Thoracic aorta (tissue), 2 donors: ENCODE results near the gene DBNDD2. TPM values are rescaled to one million over a fixed set of nuclear protein-coding genes. Genes with fewer than 3 reads are reported as not detected.

Source experiments
- ATAC-seq: fragments of 150-250 bp; one replicate; pipeline ENCODE4 v1.8.0; 2017; ENCODE audit warnings: low read depth; ENCODE audit not compliant: insufficient number of reproducible peaks, low FRiP score
- DNase-seq: peaks from one replicate; pipeline ENCODE4 v3.0.0-alpha.2; 2020; ENCODE audit warnings: low spot score
- H3K27ac ChIP-seq, 2 donors: fragments of 200-600 bp; sonication (generic); 1 replicate in 1 of 2; 2 replicates in 1 of 2; pipeline ENCODE4 v1.5.1; 2016; ENCODE audit warnings: mild to moderate bottlenecking in 2 of 2, moderate library complexity in 2 of 2
- H3K27me3 ChIP-seq: fragments of 200-600 bp; sonication (generic); replicated peaks from 2 replicates; pipeline ENCODE4 v1.6.0; 2016; ENCODE audit warnings: mild to moderate bottlenecking; ENCODE audit not compliant: insufficient read depth
- H3K36me3 ChIP-seq: fragments of 200-600 bp; sonication (generic); one replicate; pipeline ENCODE4 v1.5.1; 2016
- H3K4me1 ChIP-seq, 2 donors: fragments of 200-600 bp; sonication (generic); 1 replicate in 1 of 2; 2 replicates in 1 of 2; pipeline versions ENCODE4 v1.5.1 to v1.6.0; 2016; ENCODE audit warnings: low read depth in 2 of 2, mild to moderate bottlenecking in 1 of 2; ENCODE audit not compliant: control insufficient read depth in 1 of 2
- H3K4me3 ChIP-seq: fragments of 200-600 bp; sonication (generic); 2 replicates; pipeline ENCODE4 v1.5.1; 2016; ENCODE audit warnings: mild to moderate bottlenecking
- H3K9me3 ChIP-seq: fragments of 200-600 bp; sonication (generic); 2 replicates; pipeline ENCODE4 v1.5.1; 2016
- total RNA-seq, 2 donors: library from RNA; depleted of rRNA; stranded (reverse); fragments of >200 nt; gene quantifications; one replicate each; pipeline versions ENCODE4 v1.1.0 to v1.2.3, GENCODE V29; 2016
- TF ChIP-seq, protein P1 (sequence below): fragments of 200-600 bp; sonication (generic); IDR thresholded peaks from one replicate; pipeline ENCODE4 v1.5.1; 2019; ENCODE audit warnings: antibody characterized with exemption

Gene DBNDD2
- total RNA-seq, 2 donors from 2014 or later = 97.6 to 120 TPM

DNA sequence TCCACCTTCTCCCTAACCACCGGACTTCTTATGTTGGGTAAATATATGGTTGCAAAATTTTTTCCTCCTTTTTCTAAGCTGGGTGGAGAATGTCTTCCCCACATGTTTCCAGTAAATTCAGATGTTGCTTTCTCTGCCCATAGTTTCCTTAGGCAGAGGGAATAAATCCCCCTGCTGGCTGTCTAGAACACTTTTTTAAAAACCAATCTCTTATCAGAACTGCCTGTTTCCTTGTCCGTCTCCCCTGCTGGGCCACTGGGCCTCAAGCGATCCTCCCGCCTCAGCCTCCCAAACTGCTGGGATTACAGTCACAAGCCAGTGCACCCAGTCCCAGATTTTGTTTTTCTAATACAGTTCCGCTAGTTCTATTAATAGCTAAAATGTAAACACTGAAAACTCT lies 51.5 kb downstream of the DBNDD2 start:
- no peaks in the 10 kb centered on the region for H3K4me1 ChIP-seq
- ATAC-seq (no peak), DNase-seq (no peak)
- H3K4me3 ChIP-seq = no peak overlapping the region
- no peaks in the 10 kb centered on the region for H3K9me3 ChIP-seq
- H3K27ac ChIP-seq = no peak overlapping the region
- TF ChIP-seq, protein P1, sequence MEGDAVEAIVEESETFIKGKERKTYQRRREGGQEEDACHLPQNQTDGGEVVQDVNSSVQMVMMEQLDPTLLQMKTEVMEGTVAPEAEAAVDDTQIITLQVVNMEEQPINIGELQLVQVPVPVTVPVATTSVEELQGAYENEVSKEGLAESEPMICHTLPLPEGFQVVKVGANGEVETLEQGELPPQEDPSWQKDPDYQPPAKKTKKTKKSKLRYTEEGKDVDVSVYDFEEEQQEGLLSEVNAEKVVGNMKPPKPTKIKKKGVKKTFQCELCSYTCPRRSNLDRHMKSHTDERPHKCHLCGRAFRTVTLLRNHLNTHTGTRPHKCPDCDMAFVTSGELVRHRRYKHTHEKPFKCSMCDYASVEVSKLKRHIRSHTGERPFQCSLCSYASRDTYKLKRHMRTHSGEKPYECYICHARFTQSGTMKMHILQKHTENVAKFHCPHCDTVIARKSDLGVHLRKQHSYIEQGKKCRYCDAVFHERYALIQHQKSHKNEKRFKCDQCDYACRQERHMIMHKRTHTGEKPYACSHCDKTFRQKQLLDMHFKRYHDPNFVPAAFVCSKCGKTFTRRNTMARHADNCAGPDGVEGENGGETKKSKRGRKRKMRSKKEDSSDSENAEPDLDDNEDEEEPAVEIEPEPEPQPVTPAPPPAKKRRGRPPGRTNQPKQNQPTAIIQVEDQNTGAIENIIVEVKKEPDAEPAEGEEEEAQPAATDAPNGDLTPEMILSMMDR = no peak
- no peaks in the 10 kb centered on the region for H3K27me3 ChIP-seq
- H3K36me3 ChIP-seq = no peaks in the 10 kb centered on the region

Other genes starting within 250 kb of the DBNDD2 start
- not detected for gene PI3, start 233.4 kb upstream of the DBNDD2 start, total RNA-seq
- gene SEMG1, start 201.3 kb upstream of the DBNDD2 start, total RNA-seq = not detected
- not detected for gene SEMG2, start 186.9 kb upstream of the DBNDD2 start, total RNA-seq
- 10 to 100 TPM; 44.3 to 56.0 TPM for gene SLPI, start 153.7 kb upstream of the DBNDD2 start, total RNA-seq
- not detected for gene RBPJL, start 101.4 kb upstream of the DBNDD2 start, total RNA-seq
- under 1 TPM in 1 of 2 donors, not detected in 1; 0.27 TPM for gene MATN4, start 100.0 kb upstream of the DBNDD2 start, total RNA-seq
- 100 to 1,000 TPM in 1 of 2 donors, 10 to 100 TPM in 1; 93.5 to 108 TPM for gene SDC4, start 59.9 kb upstream of the DBNDD2 start, total RNA-seq
- 10 to 100 TPM; 24.6 to 40.8 TPM for gene SYS1, start 45.1 kb upstream of the DBNDD2 start, total RNA-seq
- not detected for gene TP53TG5, start 30.0 kb upstream of the DBNDD2 start, total RNA-seq
- gene PIGT, start 7.9 kb downstream of the DBNDD2 start, total RNA-seq = 100 to 1,000 TPM; 117 to 169 TPM
- gene WFDC2, start 61.5 kb downstream of the DBNDD2 start, total RNA-seq = not detected
- not detected for gene SPINT3, start 107.3 kb downstream of the DBNDD2 start, total RNA-seq
- not detected for gene WFDC6, start 131.2 kb downstream of the DBNDD2 start, total RNA-seq
- not detected for gene EPPIN, start 139.1 kb downstream of the DBNDD2 start, total RNA-seq
- gene WFDC8, start 171.0 kb downstream of the DBNDD2 start, total RNA-seq = not detected
- gene WFDC10A, start 221.4 kb downstream of the DBNDD2 start, total RNA-seq = not detected
- gene WFDC9, start 223.0 kb downstream of the DBNDD2 start, total RNA-seq = not detected